ENCODE results near the gene PIGM.
A peak's percentile ranks its signal among the peaks of the same experiment; 100 is the strongest.

PIGM gene

DNA sequence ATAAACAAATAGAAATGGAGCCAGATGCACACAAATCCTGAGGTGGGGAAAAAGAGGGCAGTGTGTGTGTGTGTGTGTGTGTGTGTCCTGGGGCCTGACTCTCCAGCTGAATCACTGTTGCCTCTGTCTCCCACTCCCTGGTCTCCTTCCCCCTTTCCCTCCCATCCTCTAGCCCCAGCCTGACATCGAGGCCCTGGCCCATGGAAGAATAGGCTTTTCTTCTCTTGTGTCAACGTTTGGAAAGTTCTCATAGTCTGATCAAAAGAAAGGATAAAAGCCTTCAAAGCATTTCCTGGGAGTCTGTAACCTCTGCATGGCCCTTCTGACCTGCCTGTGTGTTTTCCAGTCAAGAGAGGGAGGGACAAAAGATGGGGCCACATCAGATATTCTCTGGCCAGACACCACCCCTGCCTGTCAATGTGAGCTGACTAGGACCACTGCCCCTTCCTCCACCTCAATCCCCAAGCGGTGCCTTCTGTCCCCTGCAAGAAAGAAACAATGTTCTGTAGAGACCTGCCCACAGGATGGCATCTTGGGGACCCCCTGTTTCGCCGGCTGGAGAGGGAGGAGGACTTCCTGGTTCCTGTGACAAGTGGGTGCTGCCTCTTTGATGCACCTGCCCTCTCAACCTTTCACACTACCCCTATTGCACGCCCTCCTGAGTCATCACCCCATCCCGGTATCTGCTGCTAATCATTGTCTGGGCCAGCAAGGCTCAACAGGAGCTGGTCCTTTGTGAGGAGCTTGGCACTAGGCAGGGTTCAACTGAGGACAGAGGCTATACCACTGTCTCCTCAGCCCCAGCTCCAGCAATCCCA is 22.0 kb upstream of the PIGM start:
- TF ChIP-seq CTCF (IDR thresholded peaks at IDR 0.05): no peak

DNA sequence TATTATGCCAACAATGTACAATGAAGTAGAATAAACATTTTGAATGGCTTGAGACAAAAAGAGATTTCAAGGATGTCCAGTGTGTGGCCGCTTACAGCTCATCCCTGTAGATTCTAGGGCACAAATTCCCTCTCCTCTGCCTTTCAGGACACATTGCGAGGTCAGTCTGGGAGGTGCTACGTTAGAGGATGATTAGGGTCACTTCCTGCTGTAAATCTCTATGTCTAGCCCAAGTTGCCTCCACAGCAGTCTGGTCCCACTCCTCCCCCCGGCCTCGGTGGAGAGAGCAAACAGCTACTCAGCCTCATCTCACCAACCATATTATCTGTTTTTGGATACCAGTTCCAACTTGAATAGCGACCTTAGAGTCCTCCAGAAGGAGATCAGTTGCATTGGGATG is 21.1 kb upstream of the PIGM start:
- TF ChIP-seq CTCF (IDR thresholded peaks at IDR 0.05): no peak

DNA sequence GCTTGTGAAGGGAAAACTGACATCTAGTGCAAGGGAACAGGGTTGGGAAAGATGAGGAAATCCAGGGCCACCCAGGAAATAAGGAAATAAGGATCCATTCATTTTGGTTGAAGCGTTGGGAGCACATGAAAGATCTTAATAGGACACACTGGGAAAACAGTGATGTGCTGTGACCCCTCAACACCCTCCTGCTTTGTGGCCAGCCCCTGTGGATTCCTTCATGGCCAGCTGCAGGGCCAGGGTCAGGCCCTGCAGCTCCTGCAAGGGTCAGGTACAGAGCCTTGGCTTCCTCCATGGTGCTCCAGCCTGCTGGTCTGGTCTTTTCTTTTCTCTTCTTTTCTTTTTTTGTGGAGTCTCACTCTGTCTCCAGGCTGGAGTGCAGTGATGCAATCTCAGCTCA is 18.8 kb upstream of the PIGM start:
- TF ChIP-seq CTCF (IDR thresholded peaks at IDR 0.05): no peak

DNA sequence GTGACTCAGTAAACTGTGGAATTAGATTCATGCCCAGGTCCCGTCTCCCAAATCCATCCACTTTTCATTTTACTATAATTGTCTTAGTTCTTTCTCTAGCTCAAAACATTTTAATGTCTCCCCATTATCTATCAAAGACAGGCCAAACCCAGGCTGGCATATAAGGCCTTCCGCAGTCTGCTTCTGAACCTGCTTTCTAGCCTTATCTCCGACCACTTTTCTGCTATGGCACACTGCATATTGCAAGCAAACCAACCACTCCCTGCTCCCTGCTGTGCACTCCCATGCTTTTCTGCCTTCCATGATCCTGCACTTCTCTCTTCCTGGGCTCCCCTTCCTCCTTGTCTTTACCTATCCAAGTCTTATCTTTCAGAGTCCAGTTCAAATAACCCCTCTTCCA is 17.3 kb upstream of the PIGM start:
- TF ChIP-seq CTCF (IDR thresholded peaks at IDR 0.05): no peak

DNA sequence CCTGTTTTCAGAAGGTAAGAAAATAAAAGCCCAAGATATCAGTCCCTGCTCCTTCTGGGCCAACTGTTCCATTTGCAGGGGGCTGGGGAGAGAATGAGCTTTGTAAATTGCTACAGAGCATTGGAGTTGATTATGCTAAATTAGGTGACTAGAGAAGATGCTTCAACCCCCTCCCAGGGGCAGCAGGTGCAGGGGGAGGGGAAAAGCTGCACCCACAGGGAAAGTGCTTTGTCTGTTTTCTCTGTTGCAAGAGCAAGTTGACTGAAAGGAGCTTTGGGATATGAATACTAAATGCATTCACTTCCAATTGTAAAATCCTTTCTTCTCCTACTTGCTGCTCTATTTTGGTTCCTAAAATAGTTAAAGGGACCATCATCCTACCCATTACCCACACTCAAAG is 16.5 kb upstream of the PIGM start:
- no peak for TF ChIP-seq CTCF (IDR thresholded peaks at IDR 0.05)

- TF ChIP-seq CTCF (IDR thresholded peaks at IDR 0.05): no peak
Measured at GRCh38 chr1:160047111-160047991, 15.6 kb upstream of the PIGM start.

GRCh38 chr1:160046494-160047110 is 14.8 kb upstream of the PIGM start:
- TF ChIP-seq CTCF (IDR thresholded peaks at IDR 0.05): peak; percentile 73; the same call in 1 of the 2 replicates

Measured in LNCAP (cell line).